Epithelial cell of esophagus (primary cell): ENCODE data around the gene COL25A1.

Experiments
- DNase-seq: peaks from one replicate; pipeline ENCODE4 v3.0.0; 2010; ENCODE audit warnings: low read depth
- H3K4me3 ChIP-seq: 2 replicates; pipeline ENCODE4 v1.5.1; 2011; ENCODE audit warnings: mild to moderate bottlenecking, low read length, control low read depth
- TF ChIP-seq, protein P1 (sequence below): IDR thresholded peaks from 2 replicates; pipeline ENCODE4 v1.5.1; 2011; ENCODE audit warnings: low read depth, mild to moderate bottlenecking, low read length, control low read depth, inconsistent platforms; ENCODE audit not compliant: insufficient read depth; ENCODE audit errors: missing control alignments

Gene COL25A1

DNA sequence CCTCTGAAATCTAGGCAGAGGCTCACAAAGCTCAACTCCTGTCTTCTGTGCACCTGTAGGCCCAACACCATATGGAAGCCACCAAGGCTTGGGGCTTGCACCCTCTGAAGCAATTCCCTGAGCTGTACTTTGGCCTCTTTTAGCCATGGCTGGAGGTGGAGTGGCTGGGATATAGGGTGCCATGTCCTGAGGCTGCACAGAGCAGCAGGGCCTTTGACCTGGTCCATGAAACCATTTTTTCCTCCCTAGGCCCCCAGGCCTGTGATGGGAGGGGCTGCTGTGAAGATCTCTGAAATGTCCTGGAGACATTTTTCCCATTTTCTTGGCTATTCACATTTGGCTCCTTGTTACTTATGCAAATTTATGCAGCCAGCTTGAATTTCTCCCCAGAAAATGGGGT is 20.9 kb upstream of the COL25A1 start:
- no peak for DNase-seq
- TF ChIP-seq, protein P1, sequence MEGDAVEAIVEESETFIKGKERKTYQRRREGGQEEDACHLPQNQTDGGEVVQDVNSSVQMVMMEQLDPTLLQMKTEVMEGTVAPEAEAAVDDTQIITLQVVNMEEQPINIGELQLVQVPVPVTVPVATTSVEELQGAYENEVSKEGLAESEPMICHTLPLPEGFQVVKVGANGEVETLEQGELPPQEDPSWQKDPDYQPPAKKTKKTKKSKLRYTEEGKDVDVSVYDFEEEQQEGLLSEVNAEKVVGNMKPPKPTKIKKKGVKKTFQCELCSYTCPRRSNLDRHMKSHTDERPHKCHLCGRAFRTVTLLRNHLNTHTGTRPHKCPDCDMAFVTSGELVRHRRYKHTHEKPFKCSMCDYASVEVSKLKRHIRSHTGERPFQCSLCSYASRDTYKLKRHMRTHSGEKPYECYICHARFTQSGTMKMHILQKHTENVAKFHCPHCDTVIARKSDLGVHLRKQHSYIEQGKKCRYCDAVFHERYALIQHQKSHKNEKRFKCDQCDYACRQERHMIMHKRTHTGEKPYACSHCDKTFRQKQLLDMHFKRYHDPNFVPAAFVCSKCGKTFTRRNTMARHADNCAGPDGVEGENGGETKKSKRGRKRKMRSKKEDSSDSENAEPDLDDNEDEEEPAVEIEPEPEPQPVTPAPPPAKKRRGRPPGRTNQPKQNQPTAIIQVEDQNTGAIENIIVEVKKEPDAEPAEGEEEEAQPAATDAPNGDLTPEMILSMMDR, result no peak
- H3K4me3 ChIP-seq, result no peak overlapping the region

DNA sequence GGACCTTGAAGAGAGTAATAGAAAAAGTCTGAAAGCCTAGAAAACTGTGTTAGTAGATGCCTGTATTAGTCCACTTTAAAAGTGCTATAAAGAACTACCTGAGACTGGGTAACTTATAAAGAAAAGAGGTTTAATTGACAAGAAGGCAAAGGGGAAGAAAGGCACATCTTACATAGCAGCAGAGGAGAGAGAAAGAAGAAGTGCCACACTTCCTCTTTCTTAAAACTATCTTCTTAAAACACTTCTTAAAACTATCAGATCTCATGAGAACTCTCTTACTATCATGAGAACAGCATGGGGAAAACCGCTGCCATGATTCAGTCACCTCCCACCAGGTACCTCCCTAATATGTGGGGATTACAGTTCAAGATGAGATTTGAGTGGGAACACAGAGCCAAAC is 18.8 kb upstream of the COL25A1 start:
- no peak overlapping the region for H3K4me3 ChIP-seq
- DNase-seq, result no peak
- TF ChIP-seq, protein P1, result no peak

DNA sequence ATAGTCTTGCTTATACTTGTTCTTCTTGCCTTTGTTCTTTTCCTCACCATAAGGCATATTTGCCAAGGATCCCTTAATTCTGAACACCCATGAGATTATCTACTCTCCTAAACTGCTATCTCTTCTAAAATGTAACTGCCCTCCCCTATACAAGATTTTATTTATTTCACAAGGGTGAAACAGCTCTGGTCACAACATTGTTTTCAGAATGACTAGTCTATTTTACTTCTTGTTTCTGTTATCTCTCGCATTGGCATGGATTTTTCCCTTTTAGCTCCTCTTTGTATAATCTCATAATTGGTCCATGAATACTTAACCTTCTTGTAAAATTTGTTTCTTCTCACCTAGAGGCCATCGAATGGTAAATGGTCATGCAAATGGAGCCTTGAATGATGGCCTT is 17.2 kb upstream of the COL25A1 start:
- TF ChIP-seq, protein P1, result no peak
- no peak overlapping the region for H3K4me3 ChIP-seq
- DNase-seq, result no peak

- H3K4me3 ChIP-seq, result no peak overlapping the region
- DNase-seq, result no peak
- TF ChIP-seq, protein P1, result no peak
These were observed 16.7 kb upstream of the COL25A1 start for GRCh38 chr4:109319156-109319555.

- TF ChIP-seq, protein P1, result no peak
- no peak overlapping the region for H3K4me3 ChIP-seq
- no peak for DNase-seq
These were observed 13.4 kb upstream of the COL25A1 start for GRCh38 chr4:109315818-109316217.

DNA sequence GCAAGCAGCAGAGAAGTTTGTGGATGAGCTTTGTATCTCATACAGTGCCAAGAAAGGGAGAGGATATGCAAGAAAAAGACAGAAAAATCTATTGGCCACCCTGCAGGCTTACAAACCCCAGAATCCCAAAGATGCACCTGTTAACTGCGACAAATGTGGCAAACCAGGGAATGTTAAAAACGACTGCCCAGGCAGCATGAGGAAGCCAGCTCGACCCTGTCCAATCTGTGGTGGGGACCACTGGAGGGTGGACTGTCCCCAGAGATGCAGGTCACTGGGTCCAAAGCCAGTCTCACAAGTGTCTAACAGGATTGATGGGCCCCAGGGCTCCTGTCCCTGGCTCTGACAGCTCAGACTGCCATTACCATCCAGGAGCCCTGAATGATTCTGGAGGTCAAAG is 12.9 kb upstream of the COL25A1 start:
- TF ChIP-seq, protein P1, result no peak
- H3K4me3 ChIP-seq, result no peak overlapping the region
- DNase-seq, result no peak

- TF ChIP-seq, protein P1, result no peak
- no peak for DNase-seq
- no peak overlapping the region for H3K4me3 ChIP-seq
These were observed 11.0 kb upstream of the COL25A1 start for GRCh38 chr4:109313168-109314133.
